Liver (tissue), 9 donors: ENCODE results near the gene TCOF1. TPM values are rescaled to one million over a fixed set of nuclear protein-coding genes. Genes with fewer than 3 reads are reported as not detected.

Source experiments
- DNase-seq: peaks from one replicate; pipeline ENCODE4 v3.0.0-alpha.2; 2017; ENCODE audit warnings: low spot score
- H3K27ac ChIP-seq, 2 donors: one replicate each; pipeline ENCODE4 v1.7.0; 2013; ENCODE audit warnings: inconsistent platforms in 2 of 2, low read length in 2 of 2, control low read depth in 1 of 2, low read depth in 1 of 2, mild to moderate bottlenecking in 1 of 2
- H3K27me3 ChIP-seq, 4 donors: one replicate each; pipeline versions ENCODE4 v1.6.1 to v1.7.0; 2013; ENCODE audit warnings: low read length in 3 of 4, inconsistent platforms in 1 of 4, mild to moderate bottlenecking in 1 of 4, moderate library complexity in 1 of 4; ENCODE audit not compliant: control insufficient read depth in 4 of 4, insufficient read depth in 4 of 4
- H3K36me3 ChIP-seq, 4 donors: one replicate each; pipeline versions ENCODE4 v1.6.1 to v1.7.0; 2013; ENCODE audit warnings: low read length in 3 of 4, mild to moderate bottlenecking in 3 of 4, low read depth in 1 of 4, moderate library complexity in 1 of 4; ENCODE audit not compliant: control insufficient read depth in 4 of 4, insufficient read depth in 3 of 4
- H3K4me1 ChIP-seq, 4 donors: one replicate each; pipeline versions ENCODE4 v1.6.1 to v1.7.0; 2013; ENCODE audit warnings: low read length in 3 of 4, mild to moderate bottlenecking in 3 of 4, moderate library complexity in 1 of 4; ENCODE audit not compliant: control insufficient read depth in 4 of 4, insufficient read depth in 4 of 4
- H3K4me3 ChIP-seq, 3 donors: one replicate each; pipeline versions ENCODE4 v1.6.1 to v1.7.0; 2013; ENCODE audit warnings: low read length in 3 of 3, control low read depth in 1 of 3, low read depth in 1 of 3, mild to moderate bottlenecking in 1 of 3
- H3K9ac ChIP-seq, 2 donors: one replicate each; pipeline ENCODE4 v1.7.0; 2013; ENCODE audit warnings: low read length in 2 of 2, mild to moderate bottlenecking in 2 of 2, moderate library complexity in 2 of 2, control low read depth in 1 of 2, low read depth in 1 of 2
- H3K9me3 ChIP-seq, 4 donors: one replicate each; pipeline versions ENCODE4 v1.6.1 to v1.7.0; 2013; ENCODE audit warnings: low read length in 3 of 4; ENCODE audit not compliant: control insufficient read depth in 4 of 4
- ATF3 ChIP-seq: IDR thresholded peaks from 2 replicates; pipeline ENCODE4 v1.6.1; 2016; ENCODE audit warnings: antibody characterized with exemption
- CTCF ChIP-seq: fragments of 150-350 bp; IDR thresholded peaks from 2 replicates; pipeline ENCODE4 v1.5.1; 2017; ENCODE audit warnings: improper control_type of control experiment, low read depth, low read length; ENCODE audit not compliant: missing input control
- EGR1 ChIP-seq, 2 donors: IDR thresholded peaks; 2 replicates each; pipeline ENCODE4 v1.6.1; 2016 to 2018; ENCODE audit warnings: antibody characterized with exemption in 2 of 2, low read depth in 2 of 2
- FOXA1 ChIP-seq: IDR thresholded peaks from 2 replicates; pipeline ENCODE4 v1.6.1; 2016; ENCODE audit warnings: antibody characterized with exemption
- FOXA2 ChIP-seq: IDR thresholded peaks from 2 replicates; pipeline ENCODE4 v1.6.1; 2016; ENCODE audit warnings: antibody characterized with exemption
- GABPA ChIP-seq, 2 donors: IDR thresholded peaks in 1 of 2; conservative IDR thresholded peaks in 1 of 2; 2 replicates each; pipeline ENCODE4 v1.6.1; 2016; ENCODE audit warnings: antibody characterized with exemption in 2 of 2, mild to moderate bottlenecking in 1 of 2, moderate library complexity in 1 of 2
- HNF4A ChIP-seq, 2 donors: conservative IDR thresholded peaks; 2 replicates each; pipeline ENCODE4 v1.6.1; 2016; ENCODE audit warnings: antibody characterized with exemption in 2 of 2, mild to moderate bottlenecking in 2 of 2
- HNF4G ChIP-seq: IDR thresholded peaks from 2 replicates; pipeline ENCODE4 v1.6.1; 2016; ENCODE audit warnings: antibody characterized with exemption
- JUND ChIP-seq, 2 donors: IDR thresholded peaks; 2 replicates each; pipeline ENCODE4 v1.6.1; 2016; ENCODE audit warnings: antibody characterized with exemption in 2 of 2
- MAX ChIP-seq: IDR thresholded peaks from 2 replicates; pipeline ENCODE4 v1.6.1; 2016; ENCODE audit warnings: antibody characterized with exemption
- NR2F2 ChIP-seq: IDR thresholded peaks from 2 replicates; pipeline ENCODE4 v1.6.1; 2016; ENCODE audit warnings: antibody characterized with exemption
- RAD21 ChIP-seq, 2 donors: IDR thresholded peaks; 2 replicates each; pipeline ENCODE4 v1.6.1; 2016; ENCODE audit warnings: antibody characterized with exemption in 2 of 2, mild to moderate bottlenecking in 2 of 2
- REST ChIP-seq: IDR thresholded peaks from 2 replicates; pipeline ENCODE4 v1.6.1; 2016; ENCODE audit warnings: antibody characterized with exemption, mild to moderate bottlenecking
- SP1 ChIP-seq: IDR thresholded peaks from 2 replicates; pipeline ENCODE4 v1.6.1; 2018; ENCODE audit warnings: antibody characterized with exemption, mild to moderate bottlenecking
- YY1 ChIP-seq: IDR thresholded peaks from 2 replicates; pipeline ENCODE4 v1.6.1; 2016; ENCODE audit warnings: antibody characterized with exemption, mild to moderate bottlenecking
- ZBTB33 ChIP-seq: IDR thresholded peaks from 2 replicates; pipeline ENCODE4 v1.6.1; 2016; ENCODE audit warnings: antibody characterized with exemption
- WGBS: extraction: QIAGEN DNeasy Blood & Tissue Kit; methylation state at CpG from one replicate; pipeline ENCODE4 v1.1.7; 2013; 5-methylcytosine and 5-hydroxymethylcytosine counted together
- polyA plus RNA-seq, 2 donors: library from polyadenylated mRNA; stranded (reverse) in 1 of 2; unstranded in 1 of 2; fragments of 200-250 nt in 1 of 2; fragments of >200 nt in 1 of 2; fragmentation: Nextera tagmentation in 1 of 2; extraction: Ambion mirVana in 1 of 2; gene quantifications; one replicate each; pipeline versions ENCODE4 v1.2.1 to v1.2.3, GENCODE V29; 2013 to 2015
- total RNA-seq, 2 donors: library from RNA; depleted of rRNA; stranded (reverse); fragments of >200 nt; gene quantifications; one replicate each; pipeline ENCODE4 v1.2.3, GENCODE V29; 2014
- donor health status: healthy.
- donor health status: healthy.
- donor health status: healthy.
- donor health status: healthy.
- donor health status: healthy.

TCOF1 gene
- total and polyA plus RNA-seq, 4 donors: 3.2 to 8.5 (median 6.4) TPM

- Histone ChIP-seq H3K9me3 (no peaks in the 10 kb centered on the region), H3K4me3 (no peak overlapping the region), H3K4me1 (no peaks in the 10 kb centered on the region), H3K27me3 (no peaks in the 10 kb centered on the region), H3K36me3 (no peaks in the 10 kb centered on the region), H3K27ac (no peak overlapping the region), H3K9ac (no peak overlapping the region)
- TF ChIP-seq HNF4A (conservative IDR thresholded peaks at IDR 0.05) (no peak), CTCF (no peak), SP1 (no peak), FOXA1 (no peak), FOXA2 (no peak), REST (no peak), RAD21 (IDR thresholded peaks at IDR 0.05) (no peak), MAX (no peak), ZBTB33 (no peak), NR2F2 (no peak), JUND (IDR thresholded peaks at IDR 0.05) (no peak)
- no peak for DNase-seq
- whole genome bisulfite sequencing: 95% methylated on average over 3 of the region's 3 CpGs
Observed at GRCh38 chr5:150316320-150316719, 41.2 kb upstream of the TCOF1 start.

- Histone ChIP-seq H3K27ac (no peak overlapping the region), H3K9me3 (no peaks in the 10 kb centered on the region), H3K4me1 (no peaks in the 10 kb centered on the region), H3K27me3 (no peaks in the 10 kb centered on the region), H3K4me3 (no peak overlapping the region), H3K36me3 (no peaks in the 10 kb centered on the region), H3K9ac (no peak overlapping the region)
- DNase-seq: no peak
- WGBS: 88% methylated on average over 11 of the region's 11 CpGs
- TF ChIP-seq GABPA (IDR thresholded peaks at IDR 0.05 in 1 of 2, conservative IDR thresholded peaks at IDR 0.05 in 1 of 2): no peak
- no peak for TF ChIP-seq EGR1 (IDR thresholded peaks at IDR 0.05; ENCODE audit: low read depth in 2 of 2)
- no peak for TF ChIP-seq HNF4G
- no peak for TF ChIP-seq REST
- TF ChIP-seq CTCF: no peak
- TF ChIP-seq MAX: no peak
- TF ChIP-seq HNF4A (conservative IDR thresholded peaks at IDR 0.05): no peak
- TF ChIP-seq JUND (IDR thresholded peaks at IDR 0.05): no peak
- no peak for TF ChIP-seq YY1
- no peak for TF ChIP-seq ATF3
Observed at GRCh38 chr5:150317048-150318003, 40.2 kb upstream of the TCOF1 start.
